Ovary (tissue), 9 donors: ENCODE data around the gene ACTR5. TPM values are rescaled to one million over a fixed set of nuclear protein-coding genes. Genes with fewer than 3 reads are reported as not detected.
A peak's percentile ranks its signal among the peaks of the same experiment; 100 is the strongest.

Source experiments
- DNase-seq, 5 donors: peaks; one replicate each; pipeline ENCODE4 v3.0.0-alpha.2; 2019 to 2020
- H3K27ac ChIP-seq, 2 donors: fragments of 200-600 bp; one replicate each; pipeline versions ENCODE4 v1.5.1 to v1.8.0; 2019 to 2022
- H3K27me3 ChIP-seq: fragments of 200-600 bp; one replicate; pipeline ENCODE4 v1.8.0; 2022
- H3K36me3 ChIP-seq: fragments of 200-600 bp; sonication (generic); one replicate; pipeline ENCODE4 v1.5.1; 2019
- H3K4me1 ChIP-seq: one replicate; pipeline ENCODE4 v1.8.1; 2013; ENCODE audit warnings: mild to moderate bottlenecking, moderate library complexity; ENCODE audit not compliant: insufficient read depth
- H3K4me3 ChIP-seq: fragments of 200-600 bp; sonication (generic); one replicate; pipeline ENCODE4 v1.5.1; 2017
- H3K9me3 ChIP-seq, 2 donors: fragments of 200-600 bp in 1 of 2; sonication (generic) in 1 of 2; one replicate each; pipeline versions ENCODE4 v1.5.1 to v1.8.1; 2013 to 2019; ENCODE audit warnings: mild to moderate bottlenecking in 1 of 2, moderate library complexity in 1 of 2
- CTCF ChIP-seq, 3 donors: fragments of 450-650 bp in 2 of 3; fragments of 200-600 bp in 1 of 3; IDR thresholded peaks; one replicate each; pipeline versions ENCODE4 v1.5.1 to v1.8.0; 2016 to 2022; ENCODE audit warnings: antibody characterized with exemption in 3 of 3, mild to moderate bottlenecking in 1 of 3
- EP300 ChIP-seq: sonication (generic); formaldehyde crosslinking; IDR thresholded peaks from one replicate; pipeline ENCODE4 v1.6.1; 2017; ENCODE audit warnings: antibody characterized with exemption
- POLR2A ChIP-seq: fragments of 450-650 bp; IDR thresholded peaks from one replicate; pipeline ENCODE4 v1.6.1; 2017; ENCODE audit warnings: antibody characterized with exemption, mild to moderate bottlenecking, moderate library complexity
- WGBS, 3 donors: extraction: QIAGEN DNeasy Blood & Tissue Kit in 1 of 3; methylation state at CpG; one replicate each; pipeline versions ENCODE4 v1.1.5 to v1.1.7; 2013 to 2017; 5-methylcytosine and 5-hydroxymethylcytosine counted together
- intact Hi-C, 4 donors: fragments of 100-400 bp; cut with DNase I; formaldehyde crosslinking; loops; one replicate each; pipeline versions ENCODE4 v1.11.0 to v1.15.1; 2022 to 2023
- polyA plus RNA-seq, 2 donors: library from polyadenylated mRNA; stranded (reverse); fragments of 200-250 nt in 1 of 2; fragments of 350-450 nt in 1 of 2; fragmentation: Illumina TruSeq in 1 of 2; extraction: RNeasy Lipid Tissue Mini Kit (QIAGEN cat#74804) in 1 of 2; gene quantifications; one replicate each; pipeline ENCODE4 v1.2.3, GENCODE V29; 2013 to 2014
- total RNA-seq, 7 donors: library from RNA; depleted of rRNA in 2 of 7; stranded (reverse); fragments of >200 nt in 2 of 7; fragmentation: NEBNext Ultra II Directional in 3 of 7; extraction: Animal tissue kit (Norgen Biotek cat#: 25700) in 3 of 7; gene quantifications; one replicate each; pipeline versions ENCODE4 v1.1.0 to v1.2.4, GENCODE V29; 2016 to 2023
- donor health status: DM: no; HTN: no; CAD: no; lungs with moderate emphysema.
- donor health status: DM: no; HTN: no; CAD: no.
- donor health status: Bipolar disorder and iron deficiency.
- donor health status: DM: yes; HTN: yes; CAD: no.
- donor health status: DM: no; HTN: no; CAD: no.
- donor health status: DM: yes; HTN: yes; CAD: no.

The ACTR5 gene
- total and polyA plus RNA-seq, 9 donors: 6.2 to 12.3 (median 9.8) TPM

- intact Hi-C loops: loop anchor here in 1 of 4 donors (10.0 kb wide), 1 partner anchor 93 kb away; no protein-coding TSS in a partner anchor
- H3K4me1 ChIP-seq: no peaks in the 10 kb centered on the region
- H3K27me3 ChIP-seq: no peaks in the 10 kb centered on the region
- 46 to 66% (median 59%) methylated on average over 1 of the region's 1 CpG for WGBS, 3 donors
- no peak for DNase-seq
- H3K27ac ChIP-seq: no peak overlapping the region
- no peaks in the 10 kb centered on the region for H3K36me3 ChIP-seq
- H3K9me3 ChIP-seq: no peaks in the 10 kb centered on the region
- no peak overlapping the region for H3K4me3 ChIP-seq
- no peak for TF ChIP-seq EP300
- no peak for TF ChIP-seq CTCF (IDR thresholded peaks at IDR 0.05)
- TF ChIP-seq POLR2A: no peak
These were observed 10.4 kb upstream of the ACTR5 start for GRCh38 chr20:38737887-38738286.

- Histone ChIP-seq H3K36me3 (no peaks in the 10 kb centered on the region), H3K4me3 (no peak overlapping the region), H3K27me3 (no peaks in the 10 kb centered on the region), H3K27ac (no peak overlapping the region), H3K4me1 (peaks cover 5% of the 10 kb centered on the region), H3K9me3 (no peaks in the 10 kb centered on the region)
- 89 to 92% (median 92%) methylated on average over 2 of the region's 2 CpGs for WGBS, 3 donors
- intact Hi-C loops: loop anchor here in 1 of 4 donors (10.0 kb wide), 1 partner anchor 1949 kb away; no protein-coding TSS in a partner anchor
- DNase-seq: no peak
- no peak for TF ChIP-seq POLR2A
- TF ChIP-seq CTCF (IDR thresholded peaks at IDR 0.05): no peak
- no peak for TF ChIP-seq EP300
These were observed 2.5 kb upstream of the ACTR5 start for GRCh38 chr20:38745757-38746156.

GRCh38 chr20:38747495-38748096 is 664 bp upstream of the ACTR5 start:
- WGBS, 3 donors: 4 to 7% (median 5%) methylated on average over 39 of the region's 39 CpGs
- Histone ChIP-seq H3K4me1 (peaks cover 5% of the 10 kb centered on the region), H3K27me3 (no peaks in the 10 kb centered on the region), H3K9me3 (no peaks in the 10 kb centered on the region), H3K27ac (peak overlapping the region in 1 of 2 donors; percentile 96), H3K4me3 (peak overlapping the region; percentile 90), H3K36me3 (no peaks in the 10 kb centered on the region)
- intact Hi-C loops: loop anchor here in 1 of 4 donors (10.0 kb wide), 1 partner anchor 1947 kb away; no protein-coding TSS in a partner anchor
- no peak for TF ChIP-seq POLR2A
- TF ChIP-seq CTCF (IDR thresholded peaks at IDR 0.05): no peak
- TF ChIP-seq EP300: no peak
- peak; percentile 33 to 53 (median 47) for DNase-seq

- intact Hi-C loops: loop anchor here in 1 of 4 donors (10.0 kb wide), 1 partner anchor 1946 kb away; no protein-coding TSS in a partner anchor
These were observed 545 bp downstream of the ACTR5 start for GRCh38 chr20:38748861-38749149.

GRCh38 chr20:38751360-38751976 is 3.2 kb downstream of the ACTR5 start:
- no peak for DNase-seq
- 59 to 63% (median 60%) methylated on average over 5 of the region's 5 CpGs for WGBS, 3 donors

More at GRCh38 chr20:38748861-38749149, 545 bp downstream of the ACTR5 start:
- Histone ChIP-seq H3K4me3 (peak overlapping the region; percentile 90), H3K36me3 (no peaks in the 10 kb centered on the region), H3K27ac (peak overlapping the region; percentile 38 to 96), H3K9me3 (no peaks in the 10 kb centered on the region), H3K4me1 (peaks cover 5% of the 10 kb centered on the region), H3K27me3 (no peaks in the 10 kb centered on the region)
- no peak for TF ChIP-seq POLR2A
- 0 to 1% (median 1%) methylated on average over 10 of the region's 10 CpGs for WGBS, 3 donors
- no peak for DNase-seq

More at GRCh38 chr20:38751360-38751976, 3.2 kb downstream of the ACTR5 start:
- Histone ChIP-seq H3K27ac (no peak overlapping the region), H3K4me3 (no peak overlapping the region), H3K9me3 (no peaks in the 10 kb centered on the region), H3K27me3 (no peaks in the 10 kb centered on the region), H3K4me1 (peaks cover 5% of the 10 kb centered on the region), H3K36me3 (no peaks in the 10 kb centered on the region)
- no peak for TF ChIP-seq EP300
- peak in 1 of 3 donors; percentile 23 for TF ChIP-seq CTCF (IDR thresholded peaks at IDR 0.05)
- intact Hi-C loops: no loop called here
